ENCODE data around the gene EBPL. TPM values are rescaled to one million over a fixed set of nuclear protein-coding genes. Genes with fewer than 3 reads are reported as not detected.

The EBPL gene
- total and polyA plus RNA-seq, 2 donors from 2014 or later, result 31.4 to 36.8 TPM

DNA sequence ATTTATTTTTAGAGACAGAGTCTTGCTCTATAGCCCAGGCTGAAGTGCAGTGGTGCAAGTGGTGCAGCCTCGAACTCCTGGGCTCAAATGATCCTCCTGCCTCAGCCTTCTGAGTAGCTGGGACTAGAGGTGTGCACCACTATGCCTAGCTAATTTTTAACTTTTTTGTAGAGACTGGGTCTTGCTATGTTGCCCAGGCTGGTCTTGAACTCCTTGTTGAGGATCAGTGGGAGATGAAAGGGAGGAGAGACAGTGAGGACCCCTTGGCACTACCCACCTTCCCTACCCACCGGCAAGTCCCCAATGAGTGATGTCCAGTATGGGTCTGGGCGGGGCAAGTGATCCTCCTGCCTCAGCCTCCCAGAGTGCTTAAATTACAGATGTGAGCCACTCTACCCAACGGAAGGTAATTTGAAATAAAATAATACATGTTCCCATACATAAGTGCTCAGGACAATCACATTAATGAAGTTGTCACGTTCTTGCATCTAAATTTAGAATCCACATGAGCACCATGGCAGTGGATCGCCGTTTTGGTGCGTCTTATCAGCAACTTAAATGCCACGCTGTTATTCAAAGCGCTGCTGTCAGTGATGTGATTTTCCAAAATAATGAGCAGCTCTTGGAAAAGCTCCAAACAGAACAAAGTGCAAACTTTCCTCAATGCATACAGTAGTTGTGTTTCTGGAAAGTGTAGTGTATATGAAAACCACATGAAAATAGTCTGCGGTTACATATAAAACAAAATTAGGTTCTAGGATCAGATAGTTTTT is 68.9 kb downstream of the EBPL start:
- Histone ChIP-seq H3K4me3 (ENCODE audit: low read length in 3 of 3) (no peak overlapping the region), H3K27ac (ENCODE audit: low read depth in 2 of 2, low read length in 2 of 2) (no peak overlapping the region), H3K9me3 (ENCODE audit: control insufficient read depth in 2 of 3, insufficient read depth in 1 of 3, low read length in 3 of 3) (no peaks in the 10 kb centered on the region), H3K27me3 (ENCODE audit: control insufficient read depth, insufficient read depth, low read length) (no peaks in the 10 kb centered on the region), H3K4me1 (ENCODE audit: control insufficient read depth in 2 of 3, insufficient read depth in 2 of 3, low read depth in 1 of 3, low read length in 3 of 3) (peaks cover 0 to 8% (median 2%) of the 10 kb centered on the region in 3 donors), H3K9ac (ENCODE audit: low read length in 3 of 3) (no peak overlapping the region), H3K36me3 (ENCODE audit: control insufficient read depth in 2 of 3, insufficient read depth in 3 of 3, low read length in 3 of 3) (no peaks in the 10 kb centered on the region)
- intact Hi-C loops (cut with DNase I), result no loop called here
- FAIRE-seq (no peak), DNase-seq (no peak)
- no peak for TF ChIP-seq CTCF (IDR thresholded peaks at IDR 0.05; ENCODE audit: borderline replicate concordance, extremely low read depth, insufficient read depth)

GRCh38 chr13:49620170-49620621 is 71.1 kb downstream of the EBPL start:
- FAIRE-seq (no peak), DNase-seq (no peak)
- intact Hi-C loops (cut with DNase I), result no loop called here
- Histone ChIP-seq H3K9me3 (ENCODE audit: control insufficient read depth in 2 of 3, insufficient read depth in 1 of 3, low read length in 3 of 3) (no peaks in the 10 kb centered on the region), H3K9ac (ENCODE audit: low read length in 3 of 3) (no peak overlapping the region), H3K27me3 (ENCODE audit: control insufficient read depth, insufficient read depth, low read length) (no peaks in the 10 kb centered on the region), H3K4me1 (ENCODE audit: control insufficient read depth in 2 of 3, insufficient read depth in 2 of 3, low read depth in 1 of 3, low read length in 3 of 3) (peaks cover under 1 to 4% (median 2%) of the 10 kb centered on the region in 3 donors), H3K4me3 (ENCODE audit: low read length in 3 of 3) (no peak overlapping the region), H3K27ac (ENCODE audit: low read depth in 2 of 2, low read length in 2 of 2) (no peak overlapping the region), H3K36me3 (ENCODE audit: control insufficient read depth in 2 of 3, insufficient read depth in 3 of 3, low read length in 3 of 3) (no peaks in the 10 kb centered on the region)
- no peak for TF ChIP-seq CTCF (IDR thresholded peaks at IDR 0.05; ENCODE audit: borderline replicate concordance, extremely low read depth, insufficient read depth)

DNA sequence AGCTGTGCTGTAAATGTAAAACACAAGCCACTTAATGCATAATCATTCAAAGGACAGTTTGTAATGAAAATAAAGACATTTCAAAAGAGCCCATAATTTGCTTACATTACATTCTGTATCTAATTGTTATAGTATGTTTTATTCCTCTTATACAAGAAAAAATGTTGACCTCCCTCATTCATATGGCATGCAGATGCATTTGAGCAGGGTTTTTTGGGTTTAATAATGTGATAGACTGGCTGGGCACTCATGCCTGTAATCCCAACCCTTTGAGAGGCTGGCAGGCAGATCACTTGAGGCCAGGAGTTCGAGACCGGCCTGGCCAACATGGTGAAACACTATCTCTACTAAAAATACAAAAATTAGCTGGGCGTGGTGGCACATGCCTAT is 74.6 kb downstream of the EBPL start:
- no peaks in the 10 kb centered on the region for H3K36me3 ChIP-seq (ENCODE audit: control insufficient read depth in 2 of 3, insufficient read depth in 3 of 3, low read length in 3 of 3)
- no peak overlapping the region for H3K27ac ChIP-seq (ENCODE audit: low read depth in 2 of 2, low read length in 2 of 2)
- H3K9ac ChIP-seq (ENCODE audit: low read length in 3 of 3), result no peak overlapping the region
- H3K27me3 ChIP-seq (ENCODE audit: control insufficient read depth, insufficient read depth, low read length), result no peaks in the 10 kb centered on the region
- no peak for DNase-seq
- intact Hi-C loops (cut with DNase I), result no loop called here
- H3K9me3 ChIP-seq (ENCODE audit: control insufficient read depth in 2 of 3, insufficient read depth in 1 of 3, low read length in 3 of 3), result no peaks in the 10 kb centered on the region
- no peak for TF ChIP-seq CTCF (IDR thresholded peaks at IDR 0.05; ENCODE audit: borderline replicate concordance, extremely low read depth, insufficient read depth)
- no peak overlapping the region for H3K4me3 ChIP-seq (ENCODE audit: low read length in 3 of 3)
- peaks cover 0 to 4% (median 2%) of the 10 kb centered on the region in 3 donors for H3K4me1 ChIP-seq (ENCODE audit: control insufficient read depth in 2 of 3, insufficient read depth in 2 of 3, low read depth in 1 of 3, low read length in 3 of 3)
- FAIRE-seq, result no peak

Data from kidney (tissue), 14 donors.